Fibroblast of villous mesenchyme (primary cell): ENCODE results near the gene SLC9A5. TPM values are rescaled to one million over a fixed set of nuclear protein-coding genes. Genes with fewer than 3 reads are reported as not detected.

Experiments used
- DNase-seq: peaks from one replicate; pipeline ENCODE4 v3.0.0-alpha.2; 2010; ENCODE audit warnings: low read depth
- H3K4me3 ChIP-seq: 2 replicates; pipeline ENCODE4 v1.5.1; 2011; ENCODE audit warnings: low read depth, mild to moderate bottlenecking, low read length
- total RNA-seq: library from RNA; depleted of rRNA; stranded (reverse); fragments of >200 nt; gene quantifications from 2 replicates; pipeline ENCODE4 v1.2.3, GENCODE V29; 2012
- TF ChIP-seq, protein P1 (sequence below): IDR thresholded peaks from 2 replicates; pipeline ENCODE4 v1.5.1; 2012; ENCODE audit warnings: low read depth, mild to moderate bottlenecking, low read length; ENCODE audit not compliant: insufficient read depth

The SLC9A5 gene
- total RNA-seq, 1 donor = 2.2 TPM

DNA sequence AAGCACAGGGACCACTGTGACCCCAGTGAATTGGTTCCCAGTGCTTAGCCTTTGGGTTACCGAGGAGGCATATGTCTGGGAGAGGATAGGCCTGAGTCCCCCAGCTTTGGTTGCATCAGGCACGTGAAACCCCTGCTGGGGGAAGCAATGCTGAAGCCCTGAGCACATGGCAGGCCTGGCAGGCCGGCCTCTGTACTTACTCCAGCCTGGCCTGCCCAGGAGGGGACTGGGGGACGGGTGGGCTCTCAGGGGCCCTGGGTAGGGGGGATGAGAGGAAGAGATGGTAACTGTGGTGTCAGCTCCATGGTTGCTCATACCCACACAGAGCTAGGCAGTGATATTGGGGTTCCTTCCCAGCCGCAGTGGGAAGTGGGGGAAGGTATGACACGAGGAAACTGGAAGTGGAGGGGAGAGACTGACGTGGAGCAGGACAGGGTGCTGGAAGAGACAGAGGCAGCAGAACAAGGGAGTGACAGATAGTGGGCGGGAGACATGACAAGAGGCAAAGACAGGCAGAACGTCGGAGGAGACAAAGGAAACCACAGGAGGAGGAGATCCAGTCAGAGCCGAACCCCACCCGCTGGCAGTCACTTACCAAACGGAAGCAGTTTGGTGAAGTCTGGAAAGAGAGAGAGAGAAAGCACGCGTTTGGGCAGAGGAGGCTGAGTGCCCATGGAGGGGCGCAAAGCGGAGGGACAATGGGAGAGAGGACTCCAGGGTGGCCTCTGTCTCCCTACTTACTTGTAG is 12.8 kb upstream of the SLC9A5 start:
- TF ChIP-seq, protein P1, sequence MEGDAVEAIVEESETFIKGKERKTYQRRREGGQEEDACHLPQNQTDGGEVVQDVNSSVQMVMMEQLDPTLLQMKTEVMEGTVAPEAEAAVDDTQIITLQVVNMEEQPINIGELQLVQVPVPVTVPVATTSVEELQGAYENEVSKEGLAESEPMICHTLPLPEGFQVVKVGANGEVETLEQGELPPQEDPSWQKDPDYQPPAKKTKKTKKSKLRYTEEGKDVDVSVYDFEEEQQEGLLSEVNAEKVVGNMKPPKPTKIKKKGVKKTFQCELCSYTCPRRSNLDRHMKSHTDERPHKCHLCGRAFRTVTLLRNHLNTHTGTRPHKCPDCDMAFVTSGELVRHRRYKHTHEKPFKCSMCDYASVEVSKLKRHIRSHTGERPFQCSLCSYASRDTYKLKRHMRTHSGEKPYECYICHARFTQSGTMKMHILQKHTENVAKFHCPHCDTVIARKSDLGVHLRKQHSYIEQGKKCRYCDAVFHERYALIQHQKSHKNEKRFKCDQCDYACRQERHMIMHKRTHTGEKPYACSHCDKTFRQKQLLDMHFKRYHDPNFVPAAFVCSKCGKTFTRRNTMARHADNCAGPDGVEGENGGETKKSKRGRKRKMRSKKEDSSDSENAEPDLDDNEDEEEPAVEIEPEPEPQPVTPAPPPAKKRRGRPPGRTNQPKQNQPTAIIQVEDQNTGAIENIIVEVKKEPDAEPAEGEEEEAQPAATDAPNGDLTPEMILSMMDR = no peak
- no peak for DNase-seq
- H3K4me3 ChIP-seq = no peak overlapping the region

GRCh38 chr16:67236563-67237395 is 12.0 kb upstream of the SLC9A5 start:
- H3K4me3 ChIP-seq = no peak overlapping the region
- TF ChIP-seq, protein P1 = no peak
- DNase-seq = peak; percentile 56

DNA sequence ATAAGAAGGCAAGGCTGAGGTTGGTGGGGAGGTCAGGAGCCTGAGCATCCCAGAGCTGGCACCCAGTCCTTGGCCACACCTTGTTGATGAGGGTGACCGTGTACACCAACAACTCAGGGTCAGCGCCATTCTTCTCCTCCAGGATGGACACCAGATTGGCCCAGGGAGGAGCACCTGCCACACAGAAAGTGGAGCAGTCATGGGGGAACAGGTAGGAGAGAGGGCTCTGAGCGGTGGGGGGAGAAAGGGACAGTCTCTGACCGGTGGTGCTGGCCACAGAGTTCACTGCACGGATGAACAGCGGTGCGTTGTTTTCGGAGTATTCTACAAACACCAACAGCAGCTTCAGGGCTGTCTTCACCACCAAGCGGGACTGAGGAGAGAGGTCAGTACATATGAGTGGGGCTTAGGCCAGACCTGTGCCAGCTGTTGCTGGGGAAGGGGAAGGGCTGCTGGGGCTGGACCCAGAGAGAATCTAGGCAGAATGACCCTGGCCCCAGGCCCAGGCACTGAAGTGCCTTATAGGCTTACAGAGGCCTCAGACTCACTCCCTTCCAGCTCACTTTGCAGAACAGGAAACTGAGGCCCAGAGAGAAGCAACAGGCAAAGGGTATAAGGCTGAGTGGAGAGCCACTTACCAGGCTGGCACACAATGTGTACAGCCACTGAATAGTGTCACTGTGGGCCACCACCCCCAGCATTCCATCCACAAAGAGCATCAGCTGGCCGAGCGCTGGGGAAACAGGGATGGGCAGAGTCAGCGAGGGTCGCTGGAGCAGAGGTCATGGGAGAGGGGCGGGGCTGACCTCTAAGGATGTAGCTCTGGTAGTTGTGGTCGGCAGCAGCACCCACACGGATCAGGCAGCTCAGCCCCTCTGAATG is 11.1 kb upstream of the SLC9A5 start:
- TF ChIP-seq, protein P1 = no peak
- H3K4me3 ChIP-seq = no peak overlapping the region
- DNase-seq = no peak

- no peak for DNase-seq
- TF ChIP-seq, protein P1 = no peak
- no peak overlapping the region for H3K4me3 ChIP-seq
Measured at GRCh38 chr16:67238278-67238575, 10.6 kb upstream of the SLC9A5 start.

DNA sequence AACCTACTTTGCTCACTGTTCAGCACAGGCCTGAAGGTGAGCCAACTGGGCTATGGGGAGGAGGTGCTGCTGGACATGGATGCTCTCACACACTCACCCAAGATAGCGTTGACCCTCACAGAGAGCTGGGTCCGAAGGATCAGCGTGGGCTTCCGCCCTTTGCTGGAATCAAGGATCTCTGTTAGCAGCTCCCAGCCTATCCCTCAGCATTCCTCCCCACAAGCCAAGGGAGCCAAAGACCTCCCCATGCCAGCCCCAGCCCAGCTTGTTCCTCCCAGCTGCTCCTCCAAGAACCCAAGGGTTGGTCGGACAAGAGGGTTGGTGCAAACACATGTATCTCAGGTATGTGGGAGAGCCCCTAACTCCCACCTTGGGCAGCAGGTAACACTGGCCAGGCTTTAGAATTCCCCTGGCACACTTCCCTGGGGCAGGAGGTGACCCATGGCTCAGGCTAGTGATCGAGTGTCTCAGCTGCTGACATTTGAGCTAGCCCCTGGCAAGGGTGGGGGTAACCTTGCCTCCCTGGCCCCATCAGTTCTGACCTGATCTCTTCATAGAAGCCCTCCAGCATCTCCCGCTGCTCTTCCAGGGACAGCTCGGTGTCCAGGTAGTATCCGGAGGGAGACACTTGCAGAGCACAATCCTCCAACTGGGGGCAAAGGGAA is 9.8 kb upstream of the SLC9A5 start:
- TF ChIP-seq, protein P1 = no peak
- no peak overlapping the region for H3K4me3 ChIP-seq
- no peak for DNase-seq

DNA sequence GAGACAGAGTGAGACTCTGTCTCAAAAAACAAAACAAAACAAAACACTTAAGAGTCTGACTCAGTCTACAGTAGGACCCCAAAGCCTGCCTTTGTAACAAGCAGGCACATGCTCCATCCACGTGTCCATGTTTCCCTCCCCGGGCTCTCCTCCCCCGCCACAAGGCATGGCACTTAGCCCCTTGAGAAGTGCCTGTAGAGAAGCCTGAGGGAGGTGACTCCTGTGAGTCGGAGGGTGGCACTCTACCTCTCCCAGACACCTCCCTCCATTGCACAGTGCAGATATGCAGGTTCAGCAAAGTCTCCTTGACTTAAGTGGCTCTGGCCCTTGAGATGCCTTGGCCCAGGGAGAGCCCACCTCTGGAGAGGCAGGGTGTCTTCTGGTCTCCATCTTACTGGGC is 8.3 kb upstream of the SLC9A5 start:
- TF ChIP-seq, protein P1 = no peak
- peak; percentile 29 for DNase-seq
- no peak overlapping the region for H3K4me3 ChIP-seq
